GM18505 (cell line): ENCODE data around the gene TBC1D9B.
A peak's percentile ranks its signal among the peaks of the same experiment; 100 is the strongest.

ENCODE experiments used
- ATAC-seq: cut with Tn5 transposase; IDR thresholded peaks from one replicate; pipeline ENCODE4 v1.9.1; 2021; ENCODE audit not compliant: unreplicated experiment
- POLR2A ChIP-seq: IDR thresholded peaks from 4 replicates; pipeline ENCODE4 v1.6.1; 2011; ENCODE audit warnings: borderline replicate concordance; ENCODE audit not compliant: insufficient read depth, insufficient read length; ENCODE audit errors: extremely low read depth

The TBC1D9B gene

DNA sequence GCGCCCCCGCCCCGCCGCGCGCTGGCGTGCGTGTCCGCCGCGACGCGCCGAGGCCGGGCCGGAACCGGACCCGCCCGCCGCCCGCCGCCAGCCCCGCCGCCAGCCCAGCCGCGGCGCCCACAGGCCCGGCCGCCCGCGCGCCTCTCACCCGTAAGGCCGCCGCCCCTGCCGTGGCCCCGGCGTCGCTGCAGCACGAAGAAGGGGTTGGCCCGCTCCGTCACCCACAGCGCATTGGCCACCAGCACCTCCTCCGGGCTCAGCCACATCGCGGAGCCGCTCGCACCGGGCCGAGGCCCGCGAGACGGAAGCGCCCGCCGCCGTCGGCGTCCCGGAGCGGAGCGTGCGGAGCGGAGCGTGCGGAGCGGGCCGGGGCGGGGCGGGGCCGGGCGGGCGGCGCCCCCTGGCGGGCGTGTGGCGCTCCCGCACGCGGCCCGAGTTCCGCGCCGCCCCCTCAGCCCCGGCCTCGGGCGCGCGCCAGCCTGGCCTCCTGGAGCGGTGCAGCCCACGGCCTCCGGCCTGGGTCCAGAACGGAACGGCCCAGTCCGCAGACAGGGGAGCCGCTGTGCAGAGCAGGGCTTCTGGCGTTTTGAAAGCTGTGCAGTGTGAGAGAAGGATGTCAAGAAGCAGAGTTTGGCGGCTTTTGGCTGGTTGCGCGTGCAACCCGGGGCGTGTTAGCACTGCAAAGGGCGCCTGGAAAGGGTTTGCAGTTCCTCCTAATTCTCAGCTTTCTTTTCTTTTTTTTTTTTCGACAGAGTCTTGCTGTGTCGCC, at the start of gene TBC1D9B:
TBC1D9B (minus strand) TSS at position 342 of the 769 bp plus-strand sequence; CDS start at position 266, 76 bp downstream.
- ATAC-seq = peak; percentile 90
- peak; percentile 78 for TF ChIP-seq POLR2A

DNA sequence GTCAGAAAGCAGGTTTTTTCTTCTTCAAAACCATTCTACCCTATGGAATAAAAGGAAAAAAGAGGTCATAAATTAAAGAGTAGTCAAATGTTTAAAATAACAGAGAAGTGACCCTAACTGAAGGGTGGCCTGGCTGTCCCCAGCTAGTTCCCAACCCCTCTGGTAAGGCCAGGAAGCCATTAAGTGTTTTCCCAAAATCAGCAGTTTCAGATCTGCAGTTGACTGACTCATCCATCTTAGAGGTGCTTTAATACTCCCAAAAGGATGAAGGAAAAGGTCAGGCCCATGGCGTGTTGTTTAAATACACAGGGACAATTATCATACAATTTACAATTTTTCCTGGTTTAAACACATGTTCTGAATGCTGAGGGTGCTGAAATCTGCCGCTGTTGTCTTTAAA, 47.9 kb upstream of the TBC1D9B start:
- no peak for ATAC-seq
- TF ChIP-seq POLR2A = no peak

DNA sequence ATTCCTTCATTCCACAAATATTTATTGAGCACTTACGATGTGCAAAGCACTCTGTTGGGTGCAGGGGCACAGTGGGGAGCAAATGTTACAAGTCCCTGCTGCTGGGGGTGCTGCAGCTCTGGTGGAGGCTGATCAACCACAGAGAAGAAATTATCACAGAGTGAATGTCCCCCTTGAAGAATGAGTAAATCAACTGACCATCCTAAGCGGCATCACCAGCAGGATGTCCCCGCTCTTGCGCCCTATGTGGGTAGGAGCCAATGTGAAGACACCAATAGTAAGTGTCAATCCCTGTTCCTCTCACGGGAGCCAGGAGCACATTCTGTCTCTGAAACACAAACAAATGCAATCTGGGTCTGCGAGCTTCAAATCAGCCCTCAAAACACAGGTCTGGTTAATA, 47.4 kb upstream of the TBC1D9B start:
- ATAC-seq = no peak
- TF ChIP-seq POLR2A = no peak

DNA sequence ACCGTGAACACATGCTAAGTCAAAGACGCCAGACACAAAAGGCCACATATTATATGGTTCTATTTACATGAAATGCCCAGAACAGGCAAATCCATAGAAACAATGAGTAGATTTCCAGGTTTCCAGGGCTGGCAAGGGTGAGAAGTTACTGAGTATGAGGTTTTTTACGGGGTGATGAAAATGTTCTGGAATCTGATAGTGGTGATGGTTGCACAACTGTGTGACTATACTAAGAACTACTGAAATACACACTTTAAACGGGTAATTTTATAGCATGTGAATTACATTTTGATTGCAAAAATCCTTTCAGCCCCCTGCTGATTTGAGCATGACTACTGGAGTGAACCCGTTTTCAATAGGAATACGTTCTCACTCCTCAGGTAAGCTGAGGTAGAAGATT, 46.7 kb upstream of the TBC1D9B start:
- TF ChIP-seq POLR2A = no peak
- no peak for ATAC-seq

DNA sequence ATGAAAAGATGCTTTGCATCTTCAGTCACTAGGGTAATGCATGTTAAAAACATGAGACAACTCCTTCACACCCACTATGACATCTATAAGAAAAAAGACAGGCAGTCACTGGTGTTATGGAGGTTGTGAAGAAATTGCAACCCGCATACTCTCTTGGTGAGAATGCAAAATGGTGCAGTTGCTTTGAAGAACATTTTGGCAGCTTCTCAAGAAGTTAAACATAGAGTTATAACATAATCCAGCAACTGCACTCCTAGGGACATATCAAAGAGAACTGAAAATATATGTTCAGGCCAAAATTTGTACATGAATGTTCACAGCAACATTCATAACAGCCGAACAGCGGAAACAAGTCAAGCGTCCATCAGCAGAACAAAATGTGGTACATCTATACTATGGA, 46.3 kb upstream of the TBC1D9B start:
- ATAC-seq = no peak
- TF ChIP-seq POLR2A = no peak

DNA sequence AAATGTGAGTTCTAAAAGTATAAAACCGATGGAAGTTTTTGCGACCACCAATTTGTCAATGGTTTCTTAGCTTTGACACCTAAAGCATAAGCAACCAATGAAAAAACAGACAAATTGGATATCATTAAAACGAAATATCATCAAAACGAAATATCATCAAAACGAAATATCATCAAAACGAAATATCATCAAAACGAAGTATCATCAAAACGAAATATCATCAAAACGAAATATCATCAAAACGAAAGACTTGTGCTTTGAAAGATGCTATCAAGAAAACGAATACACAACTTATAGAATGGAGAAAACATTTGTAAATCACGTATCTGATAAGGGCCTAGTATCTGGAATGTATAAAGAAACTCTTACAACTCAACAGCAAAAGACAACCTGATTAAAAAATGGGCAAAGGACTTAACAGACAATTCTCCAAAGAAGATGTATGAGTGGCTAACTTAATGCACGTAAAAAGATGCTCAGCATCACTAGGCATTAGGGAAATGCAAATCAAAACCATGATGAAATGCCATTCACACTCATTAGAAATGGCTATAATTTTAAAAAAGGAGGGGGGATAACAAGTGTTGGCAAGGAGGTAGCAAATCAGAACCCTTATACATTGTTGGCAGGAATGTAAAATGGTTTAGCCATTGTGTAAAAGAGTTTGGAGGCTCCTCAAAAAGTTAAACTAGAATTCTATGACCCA, 29.4 kb upstream of the TBC1D9B start:
- no peak for ATAC-seq
- TF ChIP-seq POLR2A = no peak

DNA sequence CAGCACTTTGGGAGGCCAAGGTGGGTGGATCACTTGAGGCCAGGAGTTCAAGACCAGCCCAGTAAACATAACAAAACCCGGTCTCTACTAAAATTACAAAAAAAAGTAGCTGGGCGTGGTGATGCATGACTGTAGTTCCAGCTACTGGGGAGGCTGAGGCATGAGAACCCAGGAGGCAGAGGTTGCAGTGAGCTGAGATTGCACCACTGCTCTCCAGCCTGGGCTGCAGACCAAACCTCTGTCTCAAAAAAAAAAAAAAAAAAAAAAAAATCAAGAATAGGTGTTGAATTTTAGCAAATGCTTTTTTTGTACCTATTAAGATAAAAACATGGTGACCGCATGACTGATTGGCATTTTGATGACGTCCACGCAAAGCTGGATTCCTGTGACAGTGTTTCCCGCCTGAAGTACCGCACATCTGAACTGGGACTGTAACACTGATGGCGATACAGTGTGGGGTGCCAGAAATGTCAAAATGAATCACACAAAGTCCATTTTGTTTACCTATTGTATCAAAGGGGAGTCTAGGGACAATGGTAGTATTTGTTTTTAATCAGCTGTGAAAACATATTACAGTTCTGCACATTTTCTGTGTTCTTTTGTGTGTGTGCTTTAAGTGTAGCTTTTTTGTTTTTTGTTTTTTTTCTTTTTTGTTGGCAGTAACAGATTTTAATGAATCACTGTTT, 23.2 kb upstream of the TBC1D9B start:
- no peak for ATAC-seq
- TF ChIP-seq POLR2A = no peak

DNA sequence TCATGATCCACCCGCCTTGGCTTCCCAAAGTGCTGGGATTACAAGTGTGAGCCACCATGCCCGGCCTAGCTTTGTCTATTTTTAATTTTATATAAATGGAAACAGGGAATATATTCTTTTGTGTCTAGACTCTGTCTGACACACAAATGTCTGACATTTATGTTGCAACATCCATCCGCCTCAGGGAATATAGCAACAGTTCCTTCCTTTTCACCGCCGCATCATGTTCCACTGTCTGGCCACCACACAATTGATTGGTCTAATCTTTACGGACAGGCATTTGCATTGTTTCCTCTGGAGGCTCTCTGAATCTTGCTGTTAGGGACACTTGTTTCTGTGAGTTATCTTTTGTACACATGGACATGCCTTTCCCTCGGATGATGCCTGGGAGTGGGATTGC, 20.1 kb upstream of the TBC1D9B start:
- no peak for ATAC-seq
- no peak for TF ChIP-seq POLR2A

DNA sequence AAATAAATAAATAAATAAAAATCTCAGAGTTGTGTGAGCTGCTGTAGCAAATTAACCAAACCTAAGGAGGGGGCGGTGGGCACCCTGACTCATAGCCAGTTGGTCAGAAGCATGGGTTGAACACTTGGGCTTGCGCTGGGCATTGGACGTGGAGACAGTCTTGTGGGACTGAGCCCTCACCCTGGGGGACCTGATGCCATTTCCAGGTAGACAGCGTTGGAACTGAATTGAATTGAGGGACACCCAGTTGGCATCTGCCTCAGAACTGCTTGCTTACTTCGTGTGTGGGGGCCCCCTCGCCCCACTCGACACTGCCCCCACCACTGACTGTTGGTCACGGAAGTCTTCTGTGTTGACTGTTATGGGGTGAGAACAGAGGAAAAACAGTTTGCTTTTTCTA, 19.0 kb upstream of the TBC1D9B start:
- ATAC-seq = no peak
- no peak for TF ChIP-seq POLR2A

DNA sequence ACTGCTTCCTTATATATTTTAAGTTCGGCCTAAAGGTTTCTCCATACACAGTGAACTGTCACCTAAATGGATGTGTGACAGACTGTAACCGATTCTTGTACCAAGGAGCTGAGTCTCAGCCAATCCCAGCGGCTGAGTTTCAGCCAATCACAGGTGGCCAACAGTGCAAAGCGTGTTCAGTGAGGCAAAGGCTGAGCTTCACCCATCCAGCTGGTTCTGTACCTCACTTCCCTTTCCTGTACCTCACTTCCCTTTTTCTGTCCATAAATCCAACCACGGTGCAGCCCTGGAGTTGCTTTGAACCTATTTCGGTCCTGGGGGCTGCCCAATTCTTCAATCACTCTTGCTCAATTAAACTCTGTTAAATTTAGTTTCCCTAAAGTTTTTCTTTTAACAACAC, 15.7 kb upstream of the TBC1D9B start:
- TF ChIP-seq POLR2A = no peak
- no peak for ATAC-seq

DNA sequence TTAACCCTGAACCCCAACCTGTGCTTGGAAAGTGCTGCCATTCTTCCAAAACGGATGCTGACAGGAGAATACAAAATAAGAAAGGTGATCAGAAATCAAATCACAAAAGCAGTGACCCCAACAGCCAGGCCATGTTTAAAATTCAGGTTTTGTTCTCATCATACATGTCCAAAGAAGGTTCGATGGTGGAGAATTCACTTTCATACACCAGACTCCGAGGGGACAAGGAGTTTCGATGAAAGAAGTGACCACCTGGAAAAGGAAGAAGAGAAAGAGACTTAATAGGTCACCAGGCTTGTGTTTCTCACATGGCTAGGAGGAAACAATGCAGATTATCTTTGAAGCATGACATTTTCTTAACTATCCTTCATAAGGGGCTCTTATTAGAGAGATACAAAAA, 12.5 kb upstream of the TBC1D9B start:
- TF ChIP-seq POLR2A = no peak
- no peak for ATAC-seq

DNA sequence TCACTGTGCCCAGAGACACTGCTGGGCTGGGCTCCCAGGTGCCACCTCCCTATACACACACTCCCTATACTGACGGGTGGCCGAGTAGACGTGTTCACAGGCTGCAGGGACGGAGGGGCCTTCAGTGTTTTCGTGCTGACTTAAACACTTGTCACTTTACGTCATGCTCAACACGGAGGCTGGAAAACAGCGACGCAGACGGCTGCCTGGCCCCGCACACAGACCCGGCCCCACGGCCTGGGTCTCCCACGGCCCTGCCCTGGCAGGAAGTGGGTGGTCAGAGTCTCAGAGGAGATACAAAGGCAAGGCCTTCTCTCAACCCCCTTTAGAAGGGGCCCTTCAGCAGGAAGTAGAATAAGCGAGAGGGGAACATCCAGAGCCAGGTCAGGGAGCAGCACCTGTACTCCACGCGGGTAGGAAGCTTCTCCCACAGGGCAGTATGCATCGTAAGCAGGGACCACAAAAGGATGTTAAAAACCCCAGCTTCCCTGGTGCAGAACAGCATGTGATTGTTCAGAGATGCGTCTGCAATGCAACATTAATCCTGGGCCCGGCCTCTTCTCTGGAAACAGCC, 11.9 kb upstream of the TBC1D9B start:
- ATAC-seq = no peak

DNA sequence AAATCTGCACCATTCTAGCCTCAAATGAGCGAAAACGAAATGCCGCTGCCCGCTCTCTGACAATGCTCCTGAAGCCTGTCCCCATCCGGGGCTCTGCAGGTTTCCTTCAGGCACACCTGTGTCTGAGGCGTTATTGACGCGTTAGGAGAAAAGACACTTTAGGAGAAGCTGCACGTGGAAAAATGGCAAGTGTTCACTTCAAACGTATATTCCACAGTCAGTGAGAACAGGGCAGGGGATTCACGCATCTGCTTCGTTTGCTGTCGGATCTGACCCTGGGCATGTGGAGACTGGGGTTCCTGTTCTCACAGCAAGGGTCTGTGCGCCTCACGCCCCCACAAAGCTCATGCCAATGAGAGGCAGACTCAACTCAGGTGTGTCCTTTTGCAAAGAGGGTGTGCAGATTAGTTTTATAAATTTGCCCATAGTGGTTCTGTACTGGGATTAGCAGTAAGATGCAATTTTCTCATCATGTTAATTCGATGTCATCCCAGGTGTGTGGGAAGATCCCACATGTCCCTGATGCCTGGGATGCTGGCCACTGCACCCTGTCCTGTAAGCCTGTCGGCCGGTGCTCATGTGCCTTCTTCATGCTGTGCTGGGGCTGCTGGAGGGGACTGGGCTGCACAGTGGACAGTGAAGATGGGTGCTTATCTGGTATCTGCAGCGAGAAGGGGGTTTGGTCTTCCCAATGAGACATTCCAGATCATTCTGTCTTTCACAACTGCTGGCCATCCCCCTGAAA, 11.2 kb upstream of the TBC1D9B start:
- ATAC-seq = no peak
- TF ChIP-seq POLR2A = no peak

More for the DNA sequence above, 11.9 kb upstream of the TBC1D9B start:
- TF ChIP-seq POLR2A = no peak

DNA sequence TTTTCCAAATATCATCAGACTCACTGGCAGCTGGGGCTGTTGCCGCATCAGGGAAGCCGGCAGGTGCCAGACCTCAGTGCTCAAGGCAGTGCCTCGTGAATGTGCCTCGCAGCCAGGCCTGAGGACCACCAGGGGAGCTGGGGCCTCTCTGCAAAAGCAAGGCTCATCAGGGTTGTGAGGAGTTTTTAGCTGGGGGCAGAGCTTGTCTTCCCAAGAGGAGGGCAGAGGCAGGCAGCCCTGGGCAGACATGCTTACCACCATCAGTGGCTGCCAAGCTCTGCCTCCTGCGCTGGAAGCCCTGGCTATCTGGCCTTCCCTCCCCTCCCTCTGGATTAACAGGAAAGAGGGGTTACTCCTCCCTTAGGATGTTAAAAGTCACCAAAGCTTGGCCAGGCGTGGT, 8.8 kb upstream of the TBC1D9B start:
- no peak for ATAC-seq
- TF ChIP-seq POLR2A = no peak
